Adipocyte (in vitro differentiated cells): ENCODE results near the gene ZFP69.

Experiments
- DNase-seq: peaks from one replicate; pipeline ENCODE4 v3.0.0-alpha.2; 2015; ENCODE audit warnings: low read depth
- H3K27me3 ChIP-seq: replicated peaks from 2 replicates; pipeline ENCODE4 v1.7.0; 2013; ENCODE audit warnings: mild to moderate bottlenecking, low read length, moderate library complexity; ENCODE audit not compliant: control insufficient read depth, insufficient read depth
- H3K36me3 ChIP-seq: 2 replicates; pipeline ENCODE4 v1.7.0; 2013; ENCODE audit warnings: low read length, mild to moderate bottlenecking, moderate library complexity; ENCODE audit not compliant: control insufficient read depth, insufficient read depth, severe bottlenecking
- H3K4me1 ChIP-seq: 2 replicates; pipeline ENCODE4 v1.7.0; 2013; ENCODE audit warnings: mild to moderate bottlenecking, low read length, moderate library complexity; ENCODE audit not compliant: control insufficient read depth, insufficient read depth
- H3K4me3 ChIP-seq: 2 replicates; pipeline ENCODE4 v1.7.0; 2013; ENCODE audit warnings: mild to moderate bottlenecking, low read length, moderate library complexity
- H3K9ac ChIP-seq: 2 replicates; pipeline ENCODE4 v1.7.0; 2013; ENCODE audit warnings: mild to moderate bottlenecking, low read length, moderate library complexity
- H3K9me3 ChIP-seq: 2 replicates; pipeline ENCODE4 v1.7.0; 2013; ENCODE audit warnings: mild to moderate bottlenecking, low read length, moderate library complexity; ENCODE audit not compliant: control insufficient read depth

Gene ZFP69

GRCh38 chr1:40476924-40477677 lies at the start of gene ZFP69:
Gene ZFP69 (plus strand): TSS chr1:40477290. CDS start chr1:40479362, 2,072 bp downstream.
- Histone ChIP-seq H3K9ac (peak within 1 kb of the TSS; percentile 89), H3K4me3 (peak within 1 kb of the TSS; percentile 93), H3K27me3 (no peaks in the 10 kb centered on the region), H3K4me1 (peaks cover 9% of the 10 kb centered on the region), H3K36me3 (peaks cover 3% of the 10 kb centered on the region), H3K9me3 (peaks cover 40% of the 10 kb centered on the region)
- DNase-seq: peak; percentile 87

GRCh38 chr1:40431385-40431784 lies 45.7 kb upstream of the ZFP69 start:
- Histone ChIP-seq H3K4me1 (peaks cover 7% of the 10 kb centered on the region), H3K9me3 (no peaks in the 10 kb centered on the region), H3K36me3 (no peaks in the 10 kb centered on the region), H3K9ac (no peak overlapping the region), H3K4me3 (no peak overlapping the region), H3K27me3 (no peaks in the 10 kb centered on the region)
- DNase-seq: no peak

GRCh38 chr1:40432644-40433390 lies 44.3 kb upstream of the ZFP69 start:
- Histone ChIP-seq H3K9ac (no peak overlapping the region), H3K27me3 (no peaks in the 10 kb centered on the region), H3K4me3 (no peak overlapping the region), H3K4me1 (peaks cover 7% of the 10 kb centered on the region), H3K9me3 (no peaks in the 10 kb centered on the region), H3K36me3 (no peaks in the 10 kb centered on the region)
- DNase-seq: peak; percentile 10

- Histone ChIP-seq H3K4me3 (no peak overlapping the region), H3K27me3 (no peaks in the 10 kb centered on the region), H3K9ac (no peak overlapping the region), H3K4me1 (peaks cover 7% of the 10 kb centered on the region), H3K36me3 (no peaks in the 10 kb centered on the region), H3K9me3 (no peaks in the 10 kb centered on the region)
- no peak for DNase-seq
Measured at GRCh38 chr1:40435471-40435870, 41.6 kb upstream of the ZFP69 start.

- Histone ChIP-seq H3K9ac (no peak overlapping the region), H3K4me3 (no peak overlapping the region)
Measured at GRCh38 chr1:40435876-40436275, 41.2 kb upstream of the ZFP69 start.

GRCh38 chr1:40438391-40439015 lies 38.6 kb upstream of the ZFP69 start:
- peak; percentile 69 for DNase-seq

More at GRCh38 chr1:40435876-40436275, 41.2 kb upstream of the ZFP69 start:
- H3K9me3 ChIP-seq: no peaks in the 10 kb centered on the region
- DNase-seq: no peak
- H3K36me3 ChIP-seq: no peaks in the 10 kb centered on the region
- peaks cover 7% of the 10 kb centered on the region for H3K4me1 ChIP-seq
- H3K27me3 ChIP-seq: no peaks in the 10 kb centered on the region

GRCh38 chr1:40439247-40439646 lies 37.8 kb upstream of the ZFP69 start:
- Histone ChIP-seq H3K27me3 (no peaks in the 10 kb centered on the region), H3K4me1 (no peaks in the 10 kb centered on the region), H3K36me3 (no peaks in the 10 kb centered on the region), H3K9ac (no peak overlapping the region), H3K4me3 (no peak overlapping the region), H3K9me3 (no peaks in the 10 kb centered on the region)
- no peak for DNase-seq

More at GRCh38 chr1:40438391-40439015, 38.6 kb upstream of the ZFP69 start:
- Histone ChIP-seq H3K36me3 (no peaks in the 10 kb centered on the region), H3K4me3 (no peak overlapping the region), H3K4me1 (peaks cover 3% of the 10 kb centered on the region), H3K9me3 (no peaks in the 10 kb centered on the region), H3K27me3 (no peaks in the 10 kb centered on the region), H3K9ac (no peak overlapping the region)

- DNase-seq: peak; percentile 98
- peak within 1 kb of the TSS; percentile 89 for H3K4me3 ChIP-seq
Measured at GRCh38 chr1:40449684-40450494, 27.2 kb upstream of the ZFP69 start, which contains the start of gene ZFP69B. Gene ZFP69B (plus strand): TSS chr1:40450476. CDS start chr1:40450962, 486 bp downstream.

GRCh38 chr1:40450495-40451237 lies 26.4 kb upstream of the ZFP69 start:
- peaks cover 9% of the 10 kb centered on the region for H3K4me1 ChIP-seq
- peak; percentile 48 for DNase-seq
- H3K36me3 ChIP-seq: peaks cover 2% of the 10 kb centered on the region
- H3K9me3 ChIP-seq: peaks cover 20% of the 10 kb centered on the region
- H3K27me3 ChIP-seq: no peaks in the 10 kb centered on the region
- peak overlapping the region; percentile 89 for H3K4me3 ChIP-seq
- H3K9ac ChIP-seq: peak overlapping the region; percentile 90

More at GRCh38 chr1:40449684-40450494, 27.2 kb upstream of the ZFP69 start, which contains the start of gene ZFP69B:
- H3K9ac ChIP-seq: peak within 1 kb of the TSS; percentile 90
- peaks cover 9% of the 10 kb centered on the region for H3K4me1 ChIP-seq
- H3K27me3 ChIP-seq: no peaks in the 10 kb centered on the region
- peaks cover 14% of the 10 kb centered on the region for H3K9me3 ChIP-seq
- H3K36me3 ChIP-seq: peaks cover 2% of the 10 kb centered on the region

GRCh38 chr1:40451238-40451585 lies 25.9 kb upstream of the ZFP69 start:
- Histone ChIP-seq H3K4me1 (peaks cover 9% of the 10 kb centered on the region), H3K36me3 (peaks cover 3% of the 10 kb centered on the region), H3K9me3 (peaks cover 23% of the 10 kb centered on the region), H3K9ac (no peak overlapping the region), H3K4me3 (peak overlapping the region; percentile 89), H3K27me3 (no peaks in the 10 kb centered on the region)
- no peak for DNase-seq
